Neuronal stem cell (in vitro differentiated cells): ENCODE measurements around the gene PKP3.

ENCODE experiments used
- DNase-seq: peaks from one replicate; pipeline ENCODE4 v3.0.0-alpha.2; 2013; ENCODE audit warnings: low spot score
- H2AFZ ChIP-seq: one replicate; pipeline ENCODE4 v1.6.1; 2013; ENCODE audit warnings: mild to moderate bottlenecking, low read length, inconsistent platforms
- H2AK5ac ChIP-seq: 2 replicates; pipeline ENCODE4 v1.6.1; 2013; ENCODE audit warnings: low read depth, mild to moderate bottlenecking, inconsistent platforms, low read length, moderate library complexity, mixed read lengths
- H2BK120ac ChIP-seq: 2 replicates; pipeline ENCODE4 v1.6.1; 2013; ENCODE audit warnings: low read depth, mild to moderate bottlenecking, inconsistent platforms, low read length, moderate library complexity, mixed read lengths
- H2BK12ac ChIP-seq: one replicate; pipeline ENCODE4 v1.6.1; 2013; ENCODE audit warnings: low read length, inconsistent platforms
- H2BK15ac ChIP-seq: 2 replicates; pipeline ENCODE4 v1.6.1; 2013; ENCODE audit warnings: mild to moderate bottlenecking, low read length, inconsistent platforms, mixed read lengths
- H2BK5ac ChIP-seq: one replicate; pipeline ENCODE4 v1.6.1; 2013; ENCODE audit warnings: inconsistent platforms, mild to moderate bottlenecking, low read length, moderate library complexity
- H3K14ac ChIP-seq: one replicate; pipeline ENCODE4 v1.6.1; 2013; ENCODE audit warnings: low read length, inconsistent platforms
- H3K18ac ChIP-seq: 2 replicates; pipeline ENCODE4 v1.6.1; 2013; ENCODE audit warnings: low read length, inconsistent platforms
- H3K23ac ChIP-seq: 2 replicates; pipeline ENCODE4 v1.6.1; 2013; ENCODE audit warnings: low read depth, mild to moderate bottlenecking, mixed read lengths, low read length, inconsistent platforms; ENCODE audit not compliant: poor library complexity
- H3K27ac ChIP-seq: replicated peaks from 3 replicates; pipeline ENCODE4 v1.5.1; 2013; ENCODE audit warnings: low read length, inconsistent platforms
- H3K27me3 ChIP-seq, 3 experiments: 2 replicates each; pipeline ENCODE4 v1.6.1; 2013; ENCODE audit warnings: low read length in 3 of 3, mild to moderate bottlenecking in 2 of 3, inconsistent platforms in 1 of 3, low read depth in 1 of 3, mixed read lengths in 1 of 3, moderate library complexity in 1 of 3; ENCODE audit not compliant: control insufficient read depth in 3 of 3, insufficient read depth in 3 of 3
- H3K36me3 ChIP-seq, 2 donors: replicated peaks in 1 of 2; 2 replicates each; pipeline ENCODE4 v1.6.1; 2013; ENCODE audit warnings: low read length in 2 of 2; ENCODE audit not compliant: control insufficient read depth in 2 of 2, insufficient read depth in 2 of 2
- H3K4ac ChIP-seq: 2 replicates; pipeline ENCODE4 v1.6.1; 2013; ENCODE audit warnings: inconsistent platforms, mild to moderate bottlenecking, low read length, moderate library complexity
- H3K4me1 ChIP-seq, 2 donors: 1 replicate in 1 of 2; 2 replicates in 1 of 2; pipeline ENCODE4 v1.6.1; 2013; ENCODE audit warnings: low read length in 2 of 2, low read depth in 1 of 2; ENCODE audit not compliant: control insufficient read depth in 2 of 2, insufficient read depth in 1 of 2
- H3K4me2 ChIP-seq: one replicate; pipeline ENCODE4 v1.6.1; 2013; ENCODE audit warnings: mild to moderate bottlenecking, low read length, inconsistent platforms; ENCODE audit not compliant: insufficient read depth, poor library complexity, severe bottlenecking
- H3K4me3 ChIP-seq, 2 donors: 2 replicates each; pipeline ENCODE4 v1.5.1; 2013; ENCODE audit warnings: low read length in 2 of 2, mild to moderate bottlenecking in 2 of 2, inconsistent platforms in 1 of 2, moderate library complexity in 1 of 2
- H3K79me1 ChIP-seq: one replicate; pipeline ENCODE4 v1.6.1; 2013; ENCODE audit warnings: low read depth, mild to moderate bottlenecking, inconsistent platforms, low read length, moderate library complexity
- H3K9ac ChIP-seq: one replicate; pipeline ENCODE4 v1.6.1; 2013; ENCODE audit warnings: mild to moderate bottlenecking, low read depth, low read length, inconsistent platforms; ENCODE audit not compliant: poor library complexity
- H3K9me3 ChIP-seq, 2 donors: replicated peaks in 1 of 2; 2 replicates each; pipeline versions ENCODE3 to v1.6.1; 2013; ENCODE audit warnings: low read length in 2 of 2, mild to moderate bottlenecking in 2 of 2, inconsistent platforms in 1 of 2, low read depth in 1 of 2, mixed read lengths in 1 of 2, moderate library complexity in 1 of 2; ENCODE audit not compliant: control insufficient read depth in 2 of 2, insufficient read depth in 1 of 2
- H4K8ac ChIP-seq: one replicate; pipeline ENCODE4 v1.6.1; 2013; ENCODE audit warnings: low read depth, mild to moderate bottlenecking, inconsistent platforms, low read length, moderate library complexity
- H4K91ac ChIP-seq: one replicate; pipeline ENCODE4 v1.6.1; 2013; ENCODE audit warnings: low read length, low read depth, mild to moderate bottlenecking, inconsistent platforms; ENCODE audit not compliant: poor library complexity
- WGBS, 2 donors: extraction: QIAGEN DNeasy Blood & Tissue Kit; methylation state at CpG; one replicate each; pipeline ENCODE4 v1.1.7; 2013; ENCODE audit warnings: missing lambda C conversion rate in 2 of 2, mixed read lengths in 1 of 2; ENCODE audit not compliant: insufficient read length in 2 of 2, insufficient replicate concordance in 1 of 2; ENCODE audit errors: extremely low coverage in 2 of 2; 5-methylcytosine and 5-hydroxymethylcytosine counted together

PKP3 gene

DNA sequence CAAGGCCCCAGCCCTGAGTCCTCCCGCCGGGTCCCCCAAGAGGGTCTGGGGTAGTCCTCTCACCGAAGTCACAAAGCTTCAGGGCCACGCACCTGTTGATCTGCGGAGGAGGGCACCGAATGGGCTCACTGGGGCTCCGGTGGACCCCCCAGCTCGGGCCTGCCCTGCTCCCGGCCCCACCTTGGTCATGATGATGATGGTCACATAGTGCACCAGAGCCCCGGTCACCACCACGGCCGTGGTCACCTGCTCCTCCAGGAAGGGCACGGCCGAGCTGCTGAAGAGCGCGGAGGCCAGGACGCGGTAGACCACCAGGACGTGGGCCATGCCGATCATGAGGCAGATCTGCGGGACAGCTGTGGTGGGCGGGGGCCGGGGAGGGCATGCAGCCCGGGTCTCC is 34.3 kb downstream of the PKP3 start:
- H3K79me1 ChIP-seq = no peaks in the 10 kb centered on the region
- no peak overlapping the region for H2AFZ ChIP-seq
- no peak overlapping the region for H2BK120ac ChIP-seq
- H3K9me3 ChIP-seq = no peaks in the 10 kb centered on the region
- H2BK5ac ChIP-seq = no peak overlapping the region
- peak overlapping the region in 1 of 2 donors; percentile 45 for H3K4me3 ChIP-seq
- no peaks in the 10 kb centered on the region for H3K4me1 ChIP-seq
- H2BK15ac ChIP-seq = no peak overlapping the region
- no peak overlapping the region for H3K4me2 ChIP-seq
- no peak overlapping the region for H3K4ac ChIP-seq
- WGBS, 2 donors = no CpG with 5 or more reads among the region's 24 CpGs
- no peak overlapping the region for H3K9ac ChIP-seq
- H3K36me3 ChIP-seq = no peaks in the 10 kb centered on the region
- peak overlapping the region; percentile 82 for H3K14ac ChIP-seq
- H3K18ac ChIP-seq = no peak overlapping the region
- no peak overlapping the region for H3K27ac ChIP-seq
- DNase-seq = no peak
- peak overlapping the region; percentile 85 for H4K91ac ChIP-seq
- H2AK5ac ChIP-seq = no peak overlapping the region
- H4K8ac ChIP-seq = no peak overlapping the region
- H3K23ac ChIP-seq = peak overlapping the region; percentile 65
- peaks cover 0 to 4% (median 2%) of the 10 kb centered on the region in 3 experiments for H3K27me3 ChIP-seq
- H2BK12ac ChIP-seq = no peak overlapping the region

DNA sequence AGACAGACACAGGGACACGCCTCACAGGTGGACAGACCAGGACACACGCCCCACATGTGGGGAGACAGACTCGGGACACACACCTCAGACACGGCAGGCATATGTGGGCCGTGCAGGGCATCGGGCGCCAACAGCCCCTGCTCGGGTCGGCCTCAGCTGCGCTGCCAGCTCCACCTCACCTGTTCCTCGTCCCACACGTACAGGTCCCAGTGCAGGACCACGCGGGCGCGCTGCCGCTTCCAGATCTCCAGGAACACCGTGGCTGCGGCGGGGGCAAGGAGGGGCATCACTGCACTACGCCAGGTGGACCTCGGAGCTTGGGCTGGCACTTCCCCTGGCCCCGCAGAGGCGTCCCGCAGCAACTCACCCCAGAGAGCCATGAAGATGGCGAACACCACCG is 35.4 kb downstream of the PKP3 start:
- H2BK12ac ChIP-seq = peak overlapping the region; percentile 73
- no peak for DNase-seq
- WGBS, 2 donors = no CpG with 5 or more reads among the region's 27 CpGs

DNA sequence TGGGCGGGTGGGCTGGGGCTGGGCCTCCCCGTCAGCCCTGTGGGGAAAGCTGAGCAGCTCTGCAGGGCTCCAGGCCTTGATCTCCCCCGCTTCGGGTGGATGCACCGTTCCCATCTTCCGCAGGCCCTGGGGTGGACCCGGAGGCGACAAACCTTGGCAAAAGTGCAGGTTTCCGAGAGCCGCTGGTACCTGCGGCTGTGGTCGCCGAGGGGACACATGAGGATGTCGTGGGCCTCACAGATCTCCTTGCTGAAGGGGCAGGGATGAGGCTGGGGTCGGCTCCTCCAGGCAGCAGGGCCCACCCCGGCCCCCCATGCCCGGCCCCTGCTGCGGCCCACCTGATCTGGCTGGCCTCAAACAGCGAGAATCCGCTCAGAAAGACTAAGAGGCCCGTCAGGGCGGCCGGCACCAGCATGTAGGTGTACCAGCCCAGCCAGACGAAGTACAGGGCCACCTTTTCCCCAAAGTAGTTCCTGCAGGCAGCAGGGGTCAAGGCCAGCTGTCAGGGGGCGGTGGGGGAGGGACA is 36.0 kb downstream of the PKP3 start:
- no peak overlapping the region for H3K9ac ChIP-seq
- no peaks in the 10 kb centered on the region for H3K79me1 ChIP-seq
- H3K36me3 ChIP-seq = no peaks in the 10 kb centered on the region
- H4K91ac ChIP-seq = no peak overlapping the region
- H3K9me3 ChIP-seq = no peaks in the 10 kb centered on the region
- no peak overlapping the region for H4K8ac ChIP-seq
- no peaks in the 10 kb centered on the region for H3K4me1 ChIP-seq
- H2AK5ac ChIP-seq = no peak overlapping the region
- peaks cover 0 to 4% (median 2%) of the 10 kb centered on the region in 3 experiments for H3K27me3 ChIP-seq
- no peak overlapping the region for H3K4me3 ChIP-seq
- H2BK120ac ChIP-seq = no peak overlapping the region
- H2AFZ ChIP-seq = no peak overlapping the region
- no peak overlapping the region for H3K4ac ChIP-seq
- H2BK12ac ChIP-seq = no peak overlapping the region
- DNase-seq = no peak
- H2BK15ac ChIP-seq = no peak overlapping the region
- no peak overlapping the region for H3K27ac ChIP-seq
- WGBS, 2 donors = no CpG with 5 or more reads among the region's 25 CpGs
- no peak overlapping the region for H3K23ac ChIP-seq
- no peak overlapping the region for H3K4me2 ChIP-seq
- H2BK5ac ChIP-seq = no peak overlapping the region
- no peak overlapping the region for H3K14ac ChIP-seq
- H3K18ac ChIP-seq = no peak overlapping the region

More for the DNA sequence above, 35.4 kb downstream of the PKP3 start:
- Histone ChIP-seq H2AK5ac (peak overlapping the region; percentile 56), H3K4me1 (no peaks in the 10 kb centered on the region), H4K91ac (no peak overlapping the region), H3K18ac (no peak overlapping the region), H3K27me3 (peaks cover 0 to 4% (median 2%) of the 10 kb centered on the region in 3 experiments), H3K36me3 (no peaks in the 10 kb centered on the region), H2BK5ac (no peak overlapping the region), H2BK15ac (peak overlapping the region; percentile 37), H3K4me3 (no peak overlapping the region), H3K14ac (peak overlapping the region; percentile 21), H3K9ac (no peak overlapping the region), H3K79me1 (no peaks in the 10 kb centered on the region), H3K4ac (no peak overlapping the region), H3K27ac (no peak overlapping the region), H3K23ac (peak overlapping the region; percentile 73), H3K9me3 (no peaks in the 10 kb centered on the region), H3K4me2 (no peak overlapping the region), H2AFZ (no peak overlapping the region), H4K8ac (peak overlapping the region; percentile 65), H2BK120ac (no peak overlapping the region)

DNA sequence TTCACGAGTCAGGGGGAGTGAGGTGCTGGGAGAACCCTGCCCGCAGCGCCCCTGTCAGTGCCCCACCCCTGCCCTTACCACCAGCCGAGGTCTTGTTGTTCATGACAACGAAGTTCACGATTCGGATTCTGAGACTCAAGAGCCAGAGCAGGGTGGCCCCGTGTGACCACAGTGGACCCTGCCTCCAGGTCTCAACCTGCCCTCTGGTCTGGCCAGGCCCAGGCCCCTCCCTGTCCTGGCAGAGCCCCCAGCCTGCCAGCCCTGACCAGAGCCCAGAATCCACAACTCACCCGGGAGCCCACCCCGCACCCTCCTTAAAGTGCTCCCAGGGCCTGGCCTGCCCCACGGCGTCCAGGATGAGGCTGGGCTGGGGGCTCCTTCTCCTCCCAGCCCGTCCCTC is 37.9 kb downstream of the PKP3 start:
- Histone ChIP-seq H3K79me1 (no peaks in the 10 kb centered on the region), H4K8ac (no peak overlapping the region), H3K18ac (no peak overlapping the region), H3K23ac (no peak overlapping the region), H3K4me1 (no peaks in the 10 kb centered on the region), H3K4me2 (no peak overlapping the region), H3K9ac (no peak overlapping the region), H3K4ac (no peak overlapping the region), H2AK5ac (peak overlapping the region; percentile 52), H2BK120ac (no peak overlapping the region), H3K4me3 (no peak overlapping the region), H3K27me3 (peaks cover 0 to 4% (median 0%) of the 10 kb centered on the region in 3 experiments), H4K91ac (no peak overlapping the region), H2BK5ac (no peak overlapping the region), H2AFZ (no peak overlapping the region), H3K36me3 (no peaks in the 10 kb centered on the region), H3K9me3 (no peaks in the 10 kb centered on the region), H3K27ac (no peak overlapping the region), H3K14ac (no peak overlapping the region), H2BK15ac (no peak overlapping the region), H2BK12ac (no peak overlapping the region)
- WGBS, 2 donors = no CpG with 5 or more reads among the region's 13 CpGs
- DNase-seq = no peak
